Measurements from ENCODE around the gene HOXB7.

HOXB7 gene

DNA sequence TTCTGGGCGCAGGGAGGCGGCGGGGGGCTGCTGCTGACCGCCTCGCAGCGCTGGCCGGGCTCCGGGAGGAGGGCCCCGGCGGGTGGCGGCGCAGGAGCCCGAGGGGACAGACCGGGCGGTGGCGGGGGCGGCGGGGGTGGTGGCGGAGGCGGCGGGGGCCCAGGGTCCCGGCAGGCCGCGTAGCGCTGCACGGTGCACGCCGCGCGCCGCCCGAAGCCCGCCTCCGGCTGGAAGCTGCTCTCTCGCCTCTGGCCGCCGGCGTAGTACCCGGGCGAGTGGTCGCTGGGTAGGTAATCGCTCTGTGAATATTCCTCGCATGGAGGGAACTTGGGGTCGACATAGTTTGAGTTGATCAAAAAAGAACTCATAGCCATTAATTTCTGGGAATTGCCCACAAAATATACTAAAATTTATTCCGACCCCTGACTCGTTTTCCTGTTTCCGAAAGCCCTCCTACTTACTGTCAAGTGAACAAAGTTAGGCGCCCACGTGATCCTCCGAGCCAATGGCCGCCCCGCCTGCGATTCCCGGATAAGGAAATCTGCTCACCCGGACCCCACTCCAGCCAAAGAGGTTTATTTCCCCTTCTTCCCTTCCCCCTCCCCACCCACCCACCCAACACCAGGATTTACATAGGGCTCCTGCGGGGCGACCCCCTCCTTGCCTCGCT is 32.7 kb downstream of the HOXB7 start, which contains the start of gene HOXB4:
TSS of gene HOXB4 (minus strand) at position 405 of the 670 bp plus-strand sequence. CDS start at position 374, 31 bp downstream.
- peak; percentile 75 for DNase-seq

DNA sequence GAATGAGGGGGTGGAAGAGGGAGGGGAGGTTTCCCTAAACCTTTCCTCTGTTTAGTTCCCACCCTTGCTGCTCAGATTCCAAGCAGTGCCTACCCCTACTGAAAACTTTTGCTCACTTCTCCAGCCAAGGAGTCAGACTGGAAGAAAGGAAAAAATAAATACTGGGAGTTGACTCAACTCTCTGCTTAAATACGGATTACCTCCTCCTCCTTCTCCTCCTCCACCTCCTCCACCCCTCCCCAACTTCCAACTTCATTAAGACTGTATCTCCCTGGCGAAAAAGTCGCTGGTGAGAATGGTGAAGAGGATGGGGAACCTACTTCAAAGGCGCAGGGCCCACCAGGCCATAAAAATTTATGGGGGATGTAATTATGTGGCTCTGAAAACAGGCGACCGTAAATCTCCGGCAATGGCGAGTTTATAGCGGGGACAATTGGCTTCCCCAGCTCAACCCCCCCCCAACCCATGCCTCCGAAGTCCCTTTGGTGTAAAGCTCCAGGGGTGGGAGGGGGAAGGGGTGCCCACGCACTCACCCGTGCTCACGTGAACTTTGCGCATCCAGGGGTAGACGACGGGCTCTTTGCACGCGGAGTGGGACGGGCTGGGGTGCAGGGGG is 33.4 kb downstream of the HOXB7 start:
- no peak for DNase-seq

DNA sequence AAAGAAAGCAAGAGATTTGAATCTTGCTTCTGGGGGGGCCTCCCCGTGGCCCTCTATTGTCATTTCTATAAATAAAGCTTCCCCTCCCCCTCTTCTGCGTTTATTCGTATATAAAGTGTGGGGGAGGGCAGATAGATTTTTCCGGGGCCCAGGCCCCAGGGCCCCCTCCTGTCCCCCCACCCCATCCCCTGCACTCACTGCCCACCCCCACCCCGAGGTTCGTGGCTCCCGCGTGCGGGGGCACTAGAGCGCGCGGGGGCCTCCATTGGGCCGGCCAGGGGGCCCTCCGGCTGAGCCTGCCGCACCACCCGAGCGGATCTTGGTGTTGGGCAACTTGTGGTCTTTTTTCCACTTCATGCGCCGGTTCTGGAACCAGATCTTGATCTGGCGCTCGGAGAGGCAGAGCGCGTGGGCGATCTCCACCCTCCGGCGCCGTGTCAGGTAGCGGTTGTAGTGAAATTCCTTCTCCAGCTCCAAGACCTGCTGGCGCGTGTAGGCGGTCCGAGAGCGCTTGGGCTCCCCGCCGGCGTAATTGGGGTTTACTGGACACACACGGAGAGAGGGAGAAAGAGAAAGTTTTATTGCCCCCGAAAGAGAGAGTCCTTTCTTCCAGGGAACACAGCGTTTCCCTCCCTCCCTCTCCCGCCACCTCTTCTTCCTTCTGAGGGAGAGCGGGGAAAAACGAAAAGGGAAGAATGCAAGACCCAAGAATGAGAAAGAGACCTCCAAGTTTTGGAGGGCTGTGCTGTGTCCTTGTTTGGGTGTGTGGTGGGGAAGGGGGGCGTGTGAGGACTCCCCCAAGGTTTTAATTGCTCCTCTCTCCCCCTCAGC is 34.1 kb downstream of the HOXB7 start:
- DNase-seq = no peak

DNA sequence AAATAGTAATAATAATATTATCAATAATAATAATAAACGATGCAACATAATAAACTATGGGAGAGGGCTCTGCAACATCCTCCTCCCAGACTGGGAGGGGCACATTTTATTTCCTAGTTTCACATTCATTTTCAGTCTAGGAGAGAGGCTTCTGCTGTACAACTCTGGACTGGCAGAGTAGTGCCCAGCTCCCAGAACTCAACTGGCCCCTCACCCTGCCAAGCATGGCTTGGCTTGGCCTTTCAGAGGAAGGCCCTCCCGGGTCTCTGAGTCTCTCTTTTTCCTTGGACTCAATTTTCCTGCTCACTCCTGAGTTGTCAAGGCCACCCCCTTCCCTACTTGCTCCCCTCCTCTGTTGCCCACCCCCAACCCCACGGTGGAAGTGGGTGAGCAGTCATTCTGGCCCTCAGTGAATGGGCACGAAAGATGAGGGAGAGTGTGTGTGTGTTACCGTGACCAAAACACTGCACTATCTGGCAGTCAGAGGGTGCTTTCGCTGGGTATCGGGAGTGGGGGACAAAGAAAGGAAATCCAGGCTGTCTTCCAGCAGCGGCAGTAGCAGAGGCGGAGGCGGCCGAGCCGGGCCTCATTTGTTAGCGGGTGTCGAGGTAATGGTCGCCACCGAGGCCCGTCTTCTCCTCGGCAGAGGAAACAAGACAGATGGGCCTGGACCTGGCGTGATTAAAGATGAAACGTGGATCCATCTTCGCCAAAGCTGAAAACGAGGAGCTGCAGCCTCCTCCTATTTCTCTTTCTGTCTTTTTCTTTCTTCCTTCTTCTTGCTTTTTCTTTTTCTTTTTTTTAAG is 34.9 kb downstream of the HOXB7 start:
- no peak for DNase-seq

DNA sequence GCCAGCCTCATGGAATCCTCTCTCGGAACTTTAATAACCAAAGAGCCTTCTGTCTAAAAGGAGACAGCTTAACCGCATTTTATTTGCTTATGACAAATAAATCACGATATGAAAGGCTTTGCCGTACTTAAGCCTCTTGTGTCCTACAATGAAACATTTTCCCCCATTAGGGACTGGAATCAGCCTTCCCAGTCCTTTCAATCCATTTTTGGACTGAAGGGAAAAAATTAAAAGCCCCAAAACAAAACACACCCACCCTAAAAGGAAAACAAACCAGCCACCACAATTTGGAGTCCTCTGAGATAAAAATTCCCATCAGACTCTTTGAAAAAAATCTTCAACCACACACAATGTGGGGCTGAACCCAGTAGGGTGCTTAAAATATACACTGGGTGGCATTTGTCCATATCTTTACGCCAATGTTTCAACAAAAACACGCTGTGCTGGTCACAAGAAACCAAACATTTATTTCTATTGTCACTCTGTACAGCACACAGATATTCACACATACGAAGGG is 35.7 kb downstream of the HOXB7 start:
- DNase-seq = no peak

DNA sequence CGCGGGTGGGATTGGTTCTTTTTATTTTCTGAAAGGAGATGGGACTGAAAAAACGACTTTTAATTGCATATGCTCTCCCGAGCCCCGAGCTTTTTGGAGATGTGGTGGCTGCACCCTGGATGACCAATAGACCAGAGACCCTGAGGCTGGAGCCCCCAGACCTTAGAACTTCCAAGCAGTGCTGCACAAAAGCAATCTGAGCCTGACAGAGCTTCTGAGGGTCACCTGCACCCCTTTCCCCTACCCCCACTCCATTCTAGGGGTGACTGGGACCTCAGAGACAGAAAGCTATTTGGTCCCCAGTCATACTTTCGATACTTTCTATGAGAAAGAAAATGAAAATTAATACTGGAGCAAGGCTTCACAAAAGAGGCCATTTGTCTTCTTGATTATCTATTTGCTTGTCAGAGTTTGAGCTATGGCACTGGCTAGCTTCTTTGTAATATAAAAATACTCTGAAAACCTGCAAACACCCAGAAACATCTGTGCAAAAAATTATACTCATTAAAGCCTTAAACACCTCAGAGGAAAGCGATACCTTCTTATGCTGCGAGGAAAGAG is 36.2 kb downstream of the HOXB7 start:
- no peak for DNase-seq

DNA sequence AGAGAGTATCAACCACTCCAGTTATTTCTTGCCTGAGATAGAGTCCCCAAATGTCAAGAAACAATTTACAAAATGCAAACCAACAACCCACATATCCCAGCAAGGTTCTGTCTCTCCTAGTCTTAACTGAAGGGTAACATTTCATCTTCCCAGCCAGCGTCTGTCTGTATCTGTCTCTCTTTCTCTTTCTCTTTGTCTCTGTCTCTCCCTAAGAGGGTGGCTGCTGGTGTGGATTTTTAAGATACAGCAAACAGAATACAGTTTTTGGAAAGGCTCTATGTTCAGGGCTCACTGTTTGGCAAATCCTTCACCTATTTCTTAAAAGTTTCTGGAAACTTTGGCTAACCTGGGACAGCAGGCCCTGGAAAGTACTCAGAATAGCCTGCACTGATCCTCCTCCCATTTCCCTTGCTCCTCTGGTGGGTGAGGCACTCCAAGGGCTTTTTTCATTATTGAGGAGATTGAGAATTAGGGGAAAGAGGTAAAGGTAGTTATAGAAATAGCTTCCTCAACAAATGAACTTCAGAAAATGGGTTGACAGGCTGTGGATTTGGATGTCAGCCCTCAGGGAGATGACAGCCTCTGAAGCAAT is 38.9 kb downstream of the HOXB7 start:
- no peak for DNase-seq

DNA sequence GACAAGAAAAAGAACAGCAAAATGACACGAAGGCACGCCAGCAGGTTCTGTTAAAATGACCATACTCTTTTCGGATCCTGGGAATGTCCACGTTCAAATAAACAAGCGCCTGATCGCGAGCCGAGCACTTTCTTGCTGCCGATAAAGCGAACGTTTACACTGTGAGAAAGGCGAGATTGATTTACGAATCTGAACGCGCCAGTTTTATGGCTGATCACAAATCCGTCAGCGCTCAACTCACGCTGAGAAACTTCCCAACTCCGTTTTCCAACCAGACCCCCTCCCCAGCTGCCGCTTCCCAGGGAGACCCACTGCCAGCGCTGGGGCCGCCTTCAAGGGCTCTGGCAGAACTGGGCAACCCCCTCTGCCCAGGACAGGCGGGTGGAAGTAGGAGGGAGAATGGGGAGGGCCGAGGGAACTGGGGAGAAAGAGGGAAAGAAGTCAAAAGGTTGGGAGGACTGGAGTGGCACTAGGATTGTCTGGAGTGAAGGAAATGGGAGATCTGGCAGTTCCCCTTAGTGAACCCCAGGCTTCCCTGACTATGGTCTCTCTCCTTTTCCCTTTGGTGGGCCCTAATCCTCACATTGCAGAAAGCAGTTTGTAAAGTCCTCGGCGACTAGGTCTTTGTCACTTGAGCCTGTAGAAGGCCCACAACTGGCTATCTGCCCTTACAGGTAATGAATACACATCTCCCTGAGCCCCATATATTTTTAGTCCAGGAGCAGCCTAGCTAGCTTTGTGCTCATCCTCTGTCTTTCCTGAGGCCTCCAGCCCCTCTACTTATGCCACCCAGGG is 39.6 kb downstream of the HOXB7 start:
- no peak for DNase-seq

DNA sequence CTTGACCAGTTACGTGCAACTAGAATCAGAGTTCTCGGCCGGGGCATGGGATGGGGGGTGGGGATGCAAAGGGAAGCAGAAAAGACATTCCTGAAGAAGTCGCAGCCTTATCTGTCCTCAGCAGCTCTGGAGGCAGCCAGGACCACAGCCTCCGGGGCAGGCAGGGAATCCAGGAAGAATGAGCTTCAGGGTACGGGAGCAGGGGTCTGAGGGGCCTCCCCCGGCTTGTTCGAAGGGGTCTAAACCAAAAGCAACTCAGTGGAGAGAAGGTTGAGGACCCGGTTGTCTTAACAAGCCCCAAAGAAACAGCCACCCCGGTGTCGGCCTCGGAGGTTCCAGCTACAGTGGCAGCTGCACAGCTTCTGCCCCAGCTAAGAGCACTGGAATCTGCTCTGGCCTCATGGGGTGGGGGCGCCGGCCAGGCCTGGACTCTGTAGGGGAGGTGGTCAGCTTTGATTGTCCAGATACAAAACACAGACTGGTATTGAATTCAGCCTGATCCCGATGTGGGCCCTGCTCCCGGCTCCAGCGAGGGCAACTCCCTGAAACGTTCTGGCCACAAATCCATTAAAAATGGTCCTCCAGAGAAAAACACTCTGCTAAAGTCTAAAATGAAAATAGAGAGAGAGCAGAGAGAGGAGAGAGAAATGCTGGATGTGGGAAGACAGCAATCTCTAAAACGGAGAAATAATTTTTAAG is 40.3 kb downstream of the HOXB7 start:
- no peak for DNase-seq

DNA sequence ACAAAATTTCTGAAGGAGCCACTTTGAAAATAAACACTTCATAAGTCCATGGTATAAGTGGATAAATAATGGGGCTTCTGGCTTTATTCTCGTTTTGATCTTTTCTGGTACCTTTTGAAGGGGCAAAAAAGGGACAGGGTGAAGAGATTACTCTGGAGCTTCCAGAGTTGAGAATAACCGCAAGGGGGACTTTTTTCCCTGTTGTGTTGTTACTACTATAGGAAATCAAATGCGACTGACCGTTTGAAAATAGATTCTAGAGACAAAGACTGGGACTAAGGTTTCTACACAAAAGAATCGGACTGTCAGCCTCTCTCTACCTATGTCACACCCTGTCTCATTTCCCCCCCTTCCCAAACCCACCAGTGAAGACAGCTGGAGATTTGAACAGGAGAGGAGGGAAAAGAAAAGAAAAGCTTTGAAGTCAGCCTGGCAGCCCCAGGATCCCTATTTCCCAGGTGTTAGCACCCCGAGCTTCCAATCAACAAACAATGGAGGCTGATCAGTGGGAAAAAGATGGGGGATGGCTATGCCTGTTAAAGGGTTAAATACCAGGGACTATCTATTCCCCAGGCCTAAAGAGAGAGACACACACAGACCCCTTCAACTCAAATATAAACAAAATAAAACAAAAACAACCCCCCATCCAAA is 41.0 kb downstream of the HOXB7 start:
- no peak for DNase-seq

DNA sequence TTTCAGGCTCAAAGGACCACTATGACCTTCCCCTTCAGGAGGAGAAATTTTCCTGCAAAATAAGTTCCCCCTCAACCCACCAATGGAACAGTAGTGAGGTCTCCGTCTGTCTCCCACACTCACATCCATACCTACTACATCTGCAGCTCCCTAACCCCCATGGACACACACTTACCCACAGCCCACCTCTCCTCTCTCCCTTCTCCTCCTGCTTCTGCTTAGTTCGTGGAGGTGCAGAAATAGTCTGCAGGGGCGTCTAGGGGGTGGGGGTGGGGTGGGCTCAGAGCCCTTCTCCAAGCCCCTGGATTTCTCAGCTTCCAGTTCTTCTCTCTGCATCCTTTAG is 41.6 kb downstream of the HOXB7 start:
- no peak for DNase-seq

DNA sequence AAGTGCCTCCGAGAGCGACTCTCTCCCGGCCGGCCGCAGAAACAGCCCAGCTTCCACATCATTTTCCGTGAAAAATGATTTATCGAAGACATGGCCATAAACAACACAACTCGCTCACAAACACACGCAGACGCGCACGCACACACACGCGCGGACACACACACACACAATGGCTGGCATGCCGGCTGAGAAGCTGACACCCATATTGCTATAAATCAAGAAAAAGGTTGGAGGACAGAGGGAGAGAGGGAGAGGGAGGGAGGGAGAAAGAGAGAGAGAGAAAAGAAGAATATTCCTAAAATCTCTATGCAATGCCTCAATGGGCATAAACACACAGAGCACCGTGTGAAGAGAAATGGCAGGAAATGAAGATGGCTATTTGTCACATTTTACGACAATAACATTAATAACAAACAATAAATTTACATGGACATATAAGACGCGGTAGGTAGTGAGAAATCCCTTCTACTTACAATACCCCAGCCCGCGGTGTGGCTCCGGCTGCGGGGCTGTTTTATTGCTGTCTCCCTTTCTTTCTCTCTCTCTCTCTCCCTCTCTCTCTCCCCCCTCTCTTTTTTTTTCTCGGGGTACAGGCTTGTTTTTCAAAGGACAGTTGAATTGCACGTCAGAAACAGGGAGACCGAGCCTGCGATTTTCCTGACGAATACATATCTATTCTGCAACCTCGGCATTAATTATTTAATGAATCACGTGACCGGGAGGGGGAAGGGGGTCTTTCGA is 42.1 kb downstream of the HOXB7 start:
- no peak for DNase-seq

DNA sequence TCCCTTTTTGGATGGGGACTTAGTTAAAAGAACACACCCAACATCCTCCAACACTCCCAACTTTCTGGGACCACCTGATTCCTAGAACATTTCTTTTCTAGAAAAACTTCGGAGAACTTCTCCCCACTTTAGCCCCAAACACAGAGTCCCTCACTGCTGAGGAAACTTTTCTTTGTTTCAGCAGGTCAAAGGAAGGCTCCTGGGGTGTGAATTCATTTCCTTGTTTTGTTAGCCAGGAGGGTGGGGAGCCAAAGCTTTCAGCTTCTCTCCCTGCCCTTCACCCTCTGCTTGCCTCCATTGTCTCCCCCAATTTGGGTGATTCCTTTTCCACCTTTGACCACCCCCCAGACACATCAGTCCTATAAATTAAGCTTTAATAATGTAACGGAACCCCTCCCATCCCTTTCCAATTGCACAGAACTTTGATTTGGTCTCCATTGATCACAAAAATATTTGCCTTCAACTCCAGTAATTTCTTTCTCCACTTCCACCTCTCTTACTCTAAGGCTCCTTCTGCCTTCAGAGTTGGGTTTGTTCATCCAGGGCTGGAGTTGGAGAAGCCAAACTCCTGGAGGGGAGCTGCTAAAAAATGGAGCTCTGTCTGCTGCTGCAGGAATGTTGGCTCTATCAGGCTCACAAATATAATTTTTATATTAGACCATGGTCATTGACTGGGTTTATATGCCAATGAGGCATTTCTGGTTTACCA is 43.0 kb downstream of the HOXB7 start:
- no peak for DNase-seq

DNA sequence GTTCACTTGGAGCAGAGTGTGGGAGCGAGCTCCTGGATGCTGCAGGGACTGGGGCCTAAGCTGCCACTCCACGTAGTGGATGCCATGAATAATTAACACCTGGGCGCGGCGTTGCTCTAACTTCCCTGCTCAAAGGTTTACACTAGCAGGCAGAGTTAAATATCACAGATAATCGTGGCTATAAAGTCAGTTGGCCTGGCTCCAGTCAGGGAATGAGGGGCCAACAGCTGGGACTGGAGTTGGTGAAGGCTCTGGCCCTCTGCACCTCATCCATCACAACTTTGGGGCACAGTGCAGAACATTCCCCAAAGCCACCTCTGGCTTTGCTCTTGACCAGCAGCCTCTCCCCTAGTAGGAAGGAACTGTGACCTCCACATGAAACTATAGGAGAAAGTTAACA is 43.6 kb downstream of the HOXB7 start:
- no peak for DNase-seq

DNA sequence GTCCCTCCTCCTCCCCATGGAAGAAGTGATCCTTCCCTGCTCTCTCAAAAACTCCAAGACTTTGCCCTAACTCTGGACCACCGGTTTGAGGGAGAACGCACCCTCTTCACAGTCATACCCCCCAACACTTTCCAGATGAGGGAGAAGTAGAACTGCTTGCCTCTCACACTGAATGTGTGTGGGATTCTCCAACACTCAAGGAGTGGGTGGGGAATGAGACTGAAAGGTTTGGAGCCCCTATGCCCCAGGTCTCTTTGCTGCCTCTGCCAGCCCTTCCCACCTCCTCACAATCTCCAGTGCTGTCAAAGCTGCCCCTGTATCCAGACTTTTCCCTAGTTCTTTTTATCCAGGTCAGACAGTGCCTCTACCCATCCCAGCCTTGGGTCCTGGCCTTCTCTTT is 44.1 kb downstream of the HOXB7 start:
- DNase-seq = no peak

DNA sequence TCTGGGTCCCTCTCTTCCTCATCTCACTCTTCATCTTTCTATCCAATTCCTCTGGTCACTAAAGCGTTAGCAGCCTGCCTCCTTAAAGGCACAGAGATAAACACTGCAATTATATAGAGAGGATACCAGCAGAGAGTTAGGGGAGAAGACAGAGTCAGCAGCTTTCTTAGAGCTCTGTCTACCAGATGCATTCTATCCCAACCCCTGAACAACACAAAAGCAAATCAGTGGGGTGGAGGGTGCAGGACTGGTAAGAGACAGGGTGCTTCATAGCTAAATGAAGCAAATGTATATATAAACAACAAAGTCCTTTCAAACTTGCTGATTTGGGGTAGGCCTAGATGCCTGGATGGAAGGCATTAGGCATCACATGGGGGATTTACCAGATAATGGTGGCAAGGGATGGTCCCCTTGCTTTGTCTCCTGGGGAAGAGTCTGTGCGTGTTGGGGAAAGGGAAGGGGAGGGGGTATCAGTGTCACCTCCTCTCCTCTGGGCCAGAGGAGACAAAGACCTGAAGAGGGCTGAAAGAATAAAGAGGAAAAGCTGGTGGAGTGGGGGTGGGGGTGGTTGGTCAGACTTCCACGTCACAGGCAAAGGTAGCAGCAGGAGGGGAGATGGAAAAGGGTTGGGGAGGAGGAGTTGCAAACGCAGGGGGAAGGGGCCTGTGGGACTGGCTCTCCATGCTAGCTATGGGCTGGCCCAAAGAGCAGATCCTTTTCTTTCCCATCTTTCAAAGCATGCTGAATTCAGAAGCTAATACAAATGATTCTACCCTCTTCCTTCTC is 44.7 kb downstream of the HOXB7 start:
- DNase-seq = no peak

DNA sequence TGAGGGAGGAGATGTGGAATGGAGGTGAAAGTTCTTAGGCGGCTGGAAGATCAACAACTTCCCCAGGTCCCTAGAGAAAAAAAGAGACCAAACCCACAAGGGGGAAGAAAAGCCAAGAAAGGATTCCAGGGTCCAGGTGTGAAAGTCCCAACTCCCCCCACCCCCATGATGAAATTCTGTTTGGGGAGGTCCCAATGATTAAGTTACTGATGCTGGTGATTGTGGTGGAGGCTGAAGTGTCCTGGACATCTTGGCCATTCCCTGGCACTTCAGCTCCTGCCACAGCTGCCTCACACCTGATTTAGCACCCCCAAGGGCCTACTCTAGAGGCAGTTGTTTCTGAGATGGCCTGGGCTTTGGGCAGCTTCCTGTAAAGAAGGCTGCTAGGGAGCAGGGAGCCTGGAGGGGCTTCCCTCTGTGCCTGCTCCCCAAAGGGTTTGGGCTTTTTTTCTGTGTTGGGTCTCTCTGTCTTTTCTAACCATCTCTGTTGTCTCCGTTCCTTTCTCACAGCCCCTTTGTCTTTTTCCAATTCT is 45.7 kb downstream of the HOXB7 start:
- no peak for DNase-seq

All from stimulated activated CD4-positive, alpha-beta T cell treated with anti-CD3 and anti-CD28 coated beads, Interleukin-4, amount 100 ng/mL, for 24 hours (primary cell).